Fibroblast of skin of right quadriceps (primary cell): Measurements from ENCODE around the gene SNF8.

ENCODE experiments used
- DNase-seq: peaks from one replicate; pipeline ENCODE4 v3.0.0-alpha.2; 2013

Gene SNF8

GRCh38 chr17:48928876-48929811 is 15.5 kb downstream of the SNF8 start:
- DNase-seq = no peak

- DNase-seq = no peak
These were observed 16.5 kb downstream of the SNF8 start for GRCh38 chr17:48927978-48928745.

- no peak for DNase-seq
These were observed 18.7 kb downstream of the SNF8 start for GRCh38 chr17:48925991-48926342.

GRCh38 chr17:48925251-48925990 is 19.2 kb downstream of the SNF8 start:
- no peak for DNase-seq

GRCh38 chr17:48915459-48916282 is 29.0 kb downstream of the SNF8 start:
- DNase-seq = peak; percentile 78

GRCh38 chr17:48912476-48912875 is 32.2 kb downstream of the SNF8 start:
- no peak for DNase-seq

GRCh38 chr17:48910370-48910769 is 34.3 kb downstream of the SNF8 start:
- no peak for DNase-seq

- no peak for DNase-seq
These were observed 34.9 kb downstream of the SNF8 start for GRCh38 chr17:48909783-48910182.

- peak; percentile 91 for DNase-seq
These were observed 35.7 kb downstream of the SNF8 start for GRCh38 chr17:48908853-48909394.

GRCh38 chr17:48908047-48908843 is 36.4 kb downstream of the SNF8 start, which contains the start of gene UBE2Z:
Gene UBE2Z (plus strand): TSS chr17:48908407. CDS start chr17:48908504, 97 bp downstream.
- peak; percentile 96 for DNase-seq

- peak; percentile 45 for DNase-seq
These were observed 37.0 kb downstream of the SNF8 start for GRCh38 chr17:48907713-48908046.

- no peak for DNase-seq
These were observed 38.6 kb downstream of the SNF8 start for GRCh38 chr17:48905987-48906515.

GRCh38 chr17:48904428-48904827 is 40.2 kb downstream of the SNF8 start:
- no peak for DNase-seq

GRCh38 chr17:48903401-48903800 is 41.2 kb downstream of the SNF8 start:
- DNase-seq = no peak

- DNase-seq = no peak
These were observed 43.4 kb downstream of the SNF8 start for GRCh38 chr17:48901241-48901640.

- DNase-seq = no peak
These were observed 49.8 kb downstream of the SNF8 start for GRCh38 chr17:48894886-48895285.

- no peak for DNase-seq
These were observed 50.8 kb downstream of the SNF8 start for GRCh38 chr17:48893646-48894508.

- DNase-seq = no peak
These were observed 51.5 kb downstream of the SNF8 start for GRCh38 chr17:48892940-48893645.

- no peak for DNase-seq
These were observed 54.6 kb downstream of the SNF8 start for GRCh38 chr17:48890086-48890485.
